Lower lobe of right lung (tissue), 2 donors: ENCODE results near the gene ACER2. TPM values are rescaled to one million over a fixed set of nuclear protein-coding genes. Genes with fewer than 3 reads are reported as not detected.

Source experiments
- ATAC-seq, 2 donors: fragments of 200-7000 bp; cut with Tn5 transposase; one replicate each; pipeline ENCODE4 v1.9.1; 2020 to 2022; ENCODE audit warnings: mild to moderate bottlenecking in 2 of 2, moderate library complexity in 2 of 2
- DNase-seq: peaks from one replicate; pipeline ENCODE4 v3.0.0-alpha.2; 2020
- H3K27ac ChIP-seq: fragments of 200-600 bp; one replicate; pipeline ENCODE4 v1.8.0; 2022
- H3K27me3 ChIP-seq: fragments of 200-600 bp; one replicate; pipeline ENCODE4 v1.8.0; 2022; ENCODE audit warnings: low read depth
- H3K36me3 ChIP-seq: fragments of 200-600 bp; one replicate; pipeline ENCODE4 v1.8.0; 2022; ENCODE audit warnings: mild to moderate bottlenecking
- H3K4me1 ChIP-seq: fragments of 200-600 bp; one replicate; pipeline ENCODE4 v1.8.0; 2022
- H3K4me3 ChIP-seq: fragments of 200-600 bp; one replicate; pipeline ENCODE4 v1.8.0; 2022; ENCODE audit warnings: mild to moderate bottlenecking
- H3K9me3 ChIP-seq: fragments of 200-600 bp; one replicate; pipeline ENCODE4 v1.8.0; 2022
- intact Hi-C: fragments of 100-400 bp; cut with DNase I; formaldehyde crosslinking; loops from one replicate; pipeline ENCODE4 v1.11.0; 2022
- total RNA-seq: library from RNA; stranded (reverse); fragmentation: NEBNext Ultra II Directional; extraction: Animal tissue kit (Norgen Biotek cat#: 25700); gene quantifications from one replicate; pipeline ENCODE4 v1.2.1, GENCODE V29; 2021
- TF ChIP-seq, protein P1 (sequence below): fragments of 200-600 bp; IDR thresholded peaks from one replicate; pipeline ENCODE4 v1.8.0; 2022; ENCODE audit warnings: antibody characterized with exemption, mild to moderate bottlenecking
- donor health status: DM: no; HTN: yes; CAD: no; lungs with severe emphysema.

ACER2 gene
- total RNA-seq, 1 donor from 2014 or later = 5.9 TPM

DNA sequence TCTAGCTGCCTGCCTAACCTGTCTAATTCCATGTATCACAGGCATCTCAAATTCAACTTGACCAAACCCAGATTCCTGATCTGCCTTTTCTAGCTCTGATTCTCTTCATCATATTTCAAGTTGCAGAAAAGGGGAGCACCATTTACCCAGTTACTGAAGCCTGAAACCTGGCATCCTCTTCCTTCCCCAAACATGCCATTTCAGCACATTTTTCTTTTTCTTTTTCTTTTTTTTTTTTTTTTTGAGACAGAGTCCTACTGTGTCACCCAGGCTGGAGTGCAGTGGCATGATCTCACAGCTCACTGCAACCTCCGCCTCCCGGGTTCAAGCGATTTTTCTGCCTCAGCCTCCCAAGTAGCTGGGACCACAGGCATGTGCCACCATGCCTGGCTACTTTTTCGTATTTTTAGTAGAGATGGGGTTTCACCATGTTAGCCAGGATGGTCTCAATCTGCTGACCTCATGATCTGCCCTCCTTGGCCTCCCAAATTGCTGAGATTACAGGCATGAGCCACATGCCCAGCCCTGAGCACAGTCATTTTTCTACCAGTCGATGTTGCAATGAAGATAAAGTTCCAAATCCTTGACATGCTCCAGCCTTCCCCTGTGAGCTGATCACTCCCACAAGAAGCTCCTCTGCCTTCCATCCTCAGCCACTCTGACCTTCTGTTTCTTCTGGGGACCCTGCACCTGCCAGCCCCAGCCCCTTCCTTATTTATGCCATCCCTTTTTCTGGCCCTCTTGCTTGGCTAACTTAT lies 32.2 kb downstream of the ACER2 start:
- intact Hi-C loops = no loop called here
- Histone ChIP-seq H3K27ac (no peak overlapping the region), H3K36me3 (peaks cover 8% of the 10 kb centered on the region), H3K27me3 (no peaks in the 10 kb centered on the region), H3K4me3 (no peak overlapping the region), H3K9me3 (no peaks in the 10 kb centered on the region), H3K4me1 (no peaks in the 10 kb centered on the region)
- no peak for DNase-seq
- TF ChIP-seq, protein P1, sequence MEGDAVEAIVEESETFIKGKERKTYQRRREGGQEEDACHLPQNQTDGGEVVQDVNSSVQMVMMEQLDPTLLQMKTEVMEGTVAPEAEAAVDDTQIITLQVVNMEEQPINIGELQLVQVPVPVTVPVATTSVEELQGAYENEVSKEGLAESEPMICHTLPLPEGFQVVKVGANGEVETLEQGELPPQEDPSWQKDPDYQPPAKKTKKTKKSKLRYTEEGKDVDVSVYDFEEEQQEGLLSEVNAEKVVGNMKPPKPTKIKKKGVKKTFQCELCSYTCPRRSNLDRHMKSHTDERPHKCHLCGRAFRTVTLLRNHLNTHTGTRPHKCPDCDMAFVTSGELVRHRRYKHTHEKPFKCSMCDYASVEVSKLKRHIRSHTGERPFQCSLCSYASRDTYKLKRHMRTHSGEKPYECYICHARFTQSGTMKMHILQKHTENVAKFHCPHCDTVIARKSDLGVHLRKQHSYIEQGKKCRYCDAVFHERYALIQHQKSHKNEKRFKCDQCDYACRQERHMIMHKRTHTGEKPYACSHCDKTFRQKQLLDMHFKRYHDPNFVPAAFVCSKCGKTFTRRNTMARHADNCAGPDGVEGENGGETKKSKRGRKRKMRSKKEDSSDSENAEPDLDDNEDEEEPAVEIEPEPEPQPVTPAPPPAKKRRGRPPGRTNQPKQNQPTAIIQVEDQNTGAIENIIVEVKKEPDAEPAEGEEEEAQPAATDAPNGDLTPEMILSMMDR = no peak
- ATAC-seq = peak in 1 of 2 donors; percentile 26

- no peak for ATAC-seq
- no peak overlapping the region for H3K27ac ChIP-seq
These were observed 32.9 kb downstream of the ACER2 start for GRCh38 chr9:19441730-19442129.

GRCh38 chr9:19442240-19442639 lies 33.4 kb downstream of the ACER2 start:
- Histone ChIP-seq H3K36me3 (peaks cover 8% of the 10 kb centered on the region), H3K27ac (no peak overlapping the region), H3K9me3 (no peaks in the 10 kb centered on the region), H3K4me3 (no peak overlapping the region), H3K4me1 (no peaks in the 10 kb centered on the region), H3K27me3 (no peaks in the 10 kb centered on the region)
- ATAC-seq (no peak), DNase-seq (no peak)
- TF ChIP-seq, protein P1 = no peak
- intact Hi-C loops = no loop called here

More at GRCh38 chr9:19441730-19442129, 32.9 kb downstream of the ACER2 start:
- TF ChIP-seq, protein P1 = no peak
- Histone ChIP-seq H3K4me3 (peak overlapping the region; percentile 2), H3K36me3 (peaks cover 8% of the 10 kb centered on the region), H3K4me1 (no peaks in the 10 kb centered on the region), H3K9me3 (no peaks in the 10 kb centered on the region), H3K27me3 (no peaks in the 10 kb centered on the region)
- no peak for DNase-seq
- intact Hi-C loops = no loop called here

GRCh38 chr9:19445452-19445851 lies 36.6 kb downstream of the ACER2 start:
- DNase-seq (no peak), ATAC-seq (no peak)
- no peaks in the 10 kb centered on the region for H3K9me3 ChIP-seq
- no peak overlapping the region for H3K27ac ChIP-seq
- H3K4me1 ChIP-seq = no peaks in the 10 kb centered on the region
- H3K4me3 ChIP-seq = no peak overlapping the region
- TF ChIP-seq, protein P1 = no peak
- intact Hi-C loops = no loop called here
- H3K36me3 ChIP-seq = peaks cover 7% of the 10 kb centered on the region
- H3K27me3 ChIP-seq = no peaks in the 10 kb centered on the region

DNA sequence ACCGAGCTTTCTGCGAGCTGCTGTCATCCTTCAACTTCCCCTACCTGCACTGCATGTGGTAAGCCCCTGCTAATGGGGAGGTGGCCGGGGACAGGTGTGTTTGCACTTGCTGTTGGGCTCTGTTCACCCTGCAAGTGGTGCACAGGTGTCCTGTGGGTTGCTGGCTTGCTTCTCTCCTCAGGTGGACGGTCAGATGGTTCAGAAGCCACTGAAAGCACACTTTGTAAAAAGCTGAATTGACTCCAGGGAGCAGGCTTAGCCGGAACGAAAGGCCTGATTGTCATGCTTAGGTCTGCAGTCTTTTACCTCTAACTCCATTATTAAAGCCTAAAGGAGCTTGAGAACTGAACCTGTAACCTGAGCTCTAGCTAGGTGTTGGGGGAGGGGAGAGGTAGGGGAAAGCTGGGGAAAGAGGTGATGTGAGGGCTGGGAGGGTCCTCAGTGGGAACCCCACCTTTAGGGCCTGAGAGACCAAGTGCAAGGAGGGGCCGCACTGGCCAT lies 37.6 kb downstream of the ACER2 start:
- intact Hi-C loops = no loop called here
- no peak overlapping the region for H3K27ac ChIP-seq
- no peaks in the 10 kb centered on the region for H3K27me3 ChIP-seq
- H3K4me3 ChIP-seq = no peak overlapping the region
- H3K4me1 ChIP-seq = no peaks in the 10 kb centered on the region
- TF ChIP-seq, protein P1 = no peak
- peaks cover 7% of the 10 kb centered on the region for H3K36me3 ChIP-seq
- DNase-seq (no peak), ATAC-seq (no peak)
- no peaks in the 10 kb centered on the region for H3K9me3 ChIP-seq
